NCI-H345 treated with DMSO at 0.1 percent for 48 hours (cell line): ENCODE results near the gene RABGAP1L.
A peak's percentile ranks its signal among the peaks of the same experiment; 100 is the strongest.
"Not testable (repeated sequence)": the region's sequence is repeated elsewhere in the genome, so short reads cannot be mapped to it uniquely, and the experiment has no call there.

Source experiments
- DNase-seq: peaks from one replicate; lab custom pipeline; 2025; ENCODE audit not compliant: unreplicated experiment; lab: John Stamatoyannopoulos, UW

RABGAP1L gene

GRCh38 chr1:174358786-174359453 is 199.6 kb downstream of the RABGAP1L start:
- peak; percentile 4 for DNase-seq

DNA sequence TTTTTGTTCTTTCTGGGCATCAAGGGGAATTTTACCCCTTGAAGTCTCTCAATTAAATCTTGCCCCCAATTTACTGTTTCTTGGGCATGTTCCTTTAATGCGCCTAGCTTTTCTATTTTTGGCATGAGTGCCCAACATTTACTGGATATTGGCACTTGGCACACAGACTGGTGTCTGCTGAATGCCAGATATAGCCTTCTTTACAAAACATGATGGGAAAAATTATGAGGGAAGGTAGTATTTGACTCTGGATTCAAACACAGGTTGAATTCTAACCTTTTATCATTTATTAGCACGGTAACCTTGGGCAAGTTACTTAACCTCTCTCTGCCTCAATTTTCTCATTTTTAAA is 200.1 kb downstream of the RABGAP1L start:
- DNase-seq: no peak

DNA sequence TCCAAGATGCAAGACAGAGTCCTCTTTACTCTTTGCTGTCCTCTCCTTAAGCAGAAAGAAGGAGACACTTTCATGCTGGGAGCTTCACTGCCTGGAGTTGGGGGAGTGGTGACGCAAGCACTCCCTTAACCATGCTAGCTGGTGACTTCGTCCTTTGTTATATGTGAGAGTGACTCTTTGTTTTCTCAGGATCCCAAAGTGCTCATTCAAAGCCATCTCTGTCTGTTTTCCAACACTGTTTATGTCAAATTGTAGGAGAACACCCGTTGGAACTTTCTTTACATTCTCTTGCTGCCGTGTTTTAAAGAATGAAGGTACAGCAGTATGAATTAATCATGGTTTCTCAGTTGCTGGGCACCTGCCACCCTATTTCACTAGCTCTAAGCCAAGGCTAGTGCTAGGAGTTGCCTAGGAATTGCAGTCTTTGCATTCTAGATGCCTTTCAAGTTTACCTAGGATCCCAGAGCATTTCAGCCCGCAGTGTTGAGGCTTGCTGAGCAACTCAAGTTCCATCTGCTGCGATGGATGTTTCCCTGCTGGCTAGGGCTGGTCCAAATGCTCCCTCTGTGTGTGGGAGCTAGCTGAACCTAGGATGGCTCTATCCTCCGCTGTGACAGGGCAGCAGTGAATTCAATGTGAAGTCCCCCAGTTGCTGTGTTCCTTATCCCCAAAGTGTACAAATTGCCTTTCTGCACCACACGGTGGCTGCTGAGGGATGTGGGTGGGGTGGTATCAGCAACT is 205.8 kb downstream of the RABGAP1L start:
- no peak for DNase-seq

DNA sequence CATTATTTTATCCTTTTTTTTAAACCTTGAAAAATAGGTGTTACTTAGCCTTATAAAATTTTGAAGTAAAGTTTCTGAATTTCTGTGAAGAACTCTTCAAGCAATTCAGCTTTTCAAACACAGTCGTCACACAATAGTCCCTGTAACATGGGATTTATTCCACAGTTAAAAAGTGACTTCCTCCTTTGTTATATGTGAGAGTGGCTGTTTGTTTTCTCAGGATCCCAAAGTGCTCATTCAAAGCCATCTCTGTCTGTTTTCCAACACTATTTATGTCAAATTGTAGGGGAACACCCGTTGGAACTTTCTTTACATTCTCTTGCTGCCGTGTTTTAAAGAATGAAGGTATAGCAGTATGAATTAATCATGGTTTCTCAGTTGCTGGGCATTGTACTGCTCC is 207.6 kb downstream of the RABGAP1L start:
- no peak for DNase-seq

- no peak for DNase-seq
Observed at GRCh38 chr1:174367892-174368291, 208.6 kb downstream of the RABGAP1L start.

GRCh38 chr1:174376030-174376429 is 216.7 kb downstream of the RABGAP1L start:
- DNase-seq: no peak

DNA sequence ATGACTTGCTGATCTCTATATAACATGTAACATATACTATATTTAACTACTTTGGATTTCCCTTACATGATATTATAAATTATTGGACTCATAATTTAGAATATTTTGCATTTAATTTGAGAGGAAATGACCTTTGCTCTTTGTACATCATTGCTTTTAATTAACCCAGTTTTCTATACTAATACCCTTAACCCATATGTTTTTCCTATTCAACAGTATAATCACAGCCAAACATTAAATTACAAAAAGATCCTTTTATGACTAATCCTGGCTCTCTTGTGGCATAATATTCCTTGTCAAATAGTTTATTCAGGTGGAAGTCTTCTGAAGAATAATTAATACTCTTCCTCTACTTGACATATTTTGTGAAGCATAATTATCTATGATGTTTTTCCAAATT is 232.4 kb downstream of the RABGAP1L start:
- no peak for DNase-seq

DNA sequence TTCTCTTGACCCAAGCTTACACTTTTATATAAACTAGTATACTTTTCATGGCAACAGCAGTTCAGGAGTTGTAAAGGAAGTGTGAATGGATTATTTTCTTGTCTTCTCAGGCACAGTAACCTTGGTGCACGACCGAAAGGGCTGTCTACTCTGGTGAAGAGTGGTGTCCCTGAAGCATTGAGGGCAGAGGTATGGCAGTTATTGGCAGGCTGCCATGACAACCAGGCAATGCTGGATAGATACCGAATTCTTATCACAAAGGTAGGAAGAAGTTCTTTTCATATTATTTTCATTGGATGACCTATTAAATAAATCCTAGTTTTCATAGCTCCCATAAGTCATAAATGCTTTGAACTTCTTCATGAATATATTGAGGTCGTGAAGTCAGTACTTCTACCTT is 234.6 kb downstream of the RABGAP1L start:
- no peak for DNase-seq

GRCh38 chr1:174397261-174397660 is 237.9 kb downstream of the RABGAP1L start:
- DNase-seq: no peak

- no peak for DNase-seq
Observed at GRCh38 chr1:174398246-174398645, 238.9 kb downstream of the RABGAP1L start.

- no peak for DNase-seq
Observed at GRCh38 chr1:174399211-174399610, 239.9 kb downstream of the RABGAP1L start.

DNA sequence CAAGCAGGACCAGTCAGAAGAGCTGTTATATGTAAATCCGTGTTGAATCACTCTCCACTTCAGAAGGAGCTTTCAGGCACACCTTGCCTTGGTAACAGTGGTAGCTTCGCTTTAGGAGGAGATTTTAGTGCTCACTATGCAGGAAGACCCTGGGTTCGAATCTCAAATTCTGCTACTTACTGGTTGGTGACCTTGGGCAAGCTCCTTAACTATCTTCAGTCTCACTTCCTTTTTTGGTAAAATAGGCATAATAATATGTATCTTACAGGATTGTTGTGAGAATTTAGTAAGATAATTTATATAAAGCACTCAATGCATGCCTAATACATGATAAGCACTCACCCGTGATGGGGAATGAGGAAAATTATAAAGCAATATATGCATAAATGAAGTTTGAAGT is 241.8 kb downstream of the RABGAP1L start:
- DNase-seq: no peak

DNA sequence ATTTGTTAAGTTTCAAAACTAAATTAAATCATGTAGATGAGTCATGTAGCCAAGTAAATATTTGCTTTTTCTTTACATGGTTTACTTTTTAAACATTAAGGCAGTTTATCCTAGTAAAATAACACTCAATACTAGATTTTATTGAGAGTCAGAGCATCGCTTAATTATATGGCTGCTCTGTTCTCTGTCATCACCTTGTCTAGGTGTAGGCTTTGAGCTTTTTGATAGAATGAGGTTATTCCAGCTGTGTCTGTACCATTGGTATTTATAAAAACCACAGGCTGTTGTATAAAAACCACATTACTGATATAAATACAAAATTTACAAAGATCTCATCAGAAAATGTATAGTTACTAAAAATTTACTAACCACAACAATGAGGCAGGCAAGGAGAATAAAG is 245.9 kb downstream of the RABGAP1L start:
- DNase-seq: no peak

DNA sequence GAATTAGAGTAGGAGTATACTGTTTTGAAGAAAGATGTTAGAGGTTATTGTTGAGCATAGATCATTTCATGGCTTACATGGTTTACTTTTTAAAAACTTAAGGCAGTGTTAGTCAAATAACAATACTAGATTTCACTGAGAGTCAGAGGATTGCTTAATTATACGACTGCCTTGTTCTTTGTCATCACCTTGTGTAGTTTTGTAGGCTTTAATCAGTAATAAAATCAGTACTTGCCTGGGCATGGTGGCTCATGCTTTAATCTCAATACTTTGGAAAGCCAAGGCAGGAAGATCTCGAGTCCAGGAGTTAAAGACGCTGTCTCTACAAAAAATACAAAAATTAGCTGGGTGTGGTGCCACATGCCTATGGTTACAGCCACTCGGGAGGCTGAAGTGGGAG is 247.1 kb downstream of the RABGAP1L start:
- DNase-seq: no peak

GRCh38 chr1:174407665-174408064 is 248.3 kb downstream of the RABGAP1L start:
- DNase-seq: no peak

DNA sequence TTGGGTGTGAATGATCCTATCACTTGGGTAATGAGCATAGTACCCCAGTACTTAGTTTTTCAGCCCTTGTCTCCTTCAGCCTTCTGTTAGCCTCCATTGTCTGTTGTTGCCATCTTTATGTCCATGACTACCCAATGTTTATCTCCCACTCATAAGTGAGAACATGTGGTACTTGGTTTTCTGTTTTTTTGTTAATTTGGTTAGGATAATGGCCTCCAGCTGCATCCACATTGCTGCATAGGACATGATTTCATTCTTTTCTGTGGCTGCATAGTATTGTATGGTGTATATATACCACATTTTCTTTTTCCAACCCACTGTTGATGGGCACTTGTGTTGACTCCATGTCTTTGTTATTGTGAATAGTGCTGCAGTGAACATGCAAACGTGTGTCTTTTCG is 248.8 kb downstream of the RABGAP1L start:
- DNase-seq: no peak

DNA sequence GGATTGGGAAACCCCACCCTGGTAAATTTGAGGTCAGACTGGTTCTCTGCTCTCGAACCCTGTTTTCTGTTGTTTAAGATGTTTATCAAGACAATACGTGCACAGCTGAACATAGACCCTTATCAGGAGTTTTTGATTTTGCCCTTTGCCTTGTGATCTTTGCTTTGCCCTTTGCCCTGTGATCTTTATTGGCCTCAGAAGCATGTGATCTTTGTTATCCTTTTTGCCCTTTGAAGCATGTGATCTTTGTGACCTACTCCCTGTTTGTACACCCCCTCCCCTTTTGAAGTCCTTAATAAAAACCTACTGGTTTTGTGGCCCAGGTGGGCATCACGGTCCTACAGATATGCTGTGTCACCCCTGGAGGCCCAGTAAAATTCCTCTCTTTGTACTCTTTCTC is 250.5 kb downstream of the RABGAP1L start:
- DNase-seq: not testable (repeated sequence)

DNA sequence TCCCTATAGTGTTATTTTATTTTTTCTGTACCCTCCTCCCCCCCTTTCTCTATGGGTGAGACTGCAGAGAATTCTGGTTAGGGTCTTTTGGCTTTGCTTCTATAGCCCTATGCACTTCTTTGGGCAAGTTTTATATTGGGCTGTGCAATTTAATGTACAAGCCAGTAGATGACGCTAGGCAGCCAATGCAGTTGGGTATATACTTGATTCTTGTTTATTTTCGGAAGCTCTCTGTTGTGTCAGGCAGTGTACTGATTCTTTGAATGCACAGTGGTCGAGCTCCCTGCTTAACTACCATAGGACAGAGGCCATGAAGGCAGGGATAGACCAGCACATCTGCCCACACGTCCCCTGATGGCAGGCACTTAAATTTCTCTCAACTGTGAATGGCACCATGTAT is 254.3 kb downstream of the RABGAP1L start:
- DNase-seq: no peak

DNA sequence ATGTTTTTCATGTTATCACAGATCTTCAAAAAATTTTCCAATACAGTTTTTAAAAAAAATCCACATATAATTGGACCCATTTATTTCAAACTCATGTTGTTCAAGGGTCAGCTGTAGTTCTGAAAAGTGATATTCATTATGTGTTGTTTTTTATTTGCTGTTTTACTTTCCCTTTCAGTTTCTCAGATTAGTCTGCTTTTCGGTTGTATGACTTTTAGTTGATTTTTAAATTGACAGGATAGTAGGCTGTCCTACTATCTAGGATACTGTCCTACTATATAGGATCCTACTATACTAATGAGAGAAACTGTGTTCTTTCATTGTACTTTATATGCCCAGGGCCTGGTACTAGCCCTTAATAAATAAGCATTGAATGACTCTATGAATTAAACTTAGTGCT is 254.9 kb downstream of the RABGAP1L start:
- DNase-seq: no peak

GRCh38 chr1:174415506-174415905 is 256.2 kb downstream of the RABGAP1L start:
- no peak for DNase-seq

GRCh38 chr1:174417921-174418320 is 258.6 kb downstream of the RABGAP1L start:
- DNase-seq: no peak

- no peak for DNase-seq
Observed at GRCh38 chr1:174425121-174425520, 265.8 kb downstream of the RABGAP1L start.

GRCh38 chr1:174426153-174426552 is 266.8 kb downstream of the RABGAP1L start:
- DNase-seq: no peak
